ENCODE results near the gene LRRC75A.

- TF ChIP-seq, protein P1, sequence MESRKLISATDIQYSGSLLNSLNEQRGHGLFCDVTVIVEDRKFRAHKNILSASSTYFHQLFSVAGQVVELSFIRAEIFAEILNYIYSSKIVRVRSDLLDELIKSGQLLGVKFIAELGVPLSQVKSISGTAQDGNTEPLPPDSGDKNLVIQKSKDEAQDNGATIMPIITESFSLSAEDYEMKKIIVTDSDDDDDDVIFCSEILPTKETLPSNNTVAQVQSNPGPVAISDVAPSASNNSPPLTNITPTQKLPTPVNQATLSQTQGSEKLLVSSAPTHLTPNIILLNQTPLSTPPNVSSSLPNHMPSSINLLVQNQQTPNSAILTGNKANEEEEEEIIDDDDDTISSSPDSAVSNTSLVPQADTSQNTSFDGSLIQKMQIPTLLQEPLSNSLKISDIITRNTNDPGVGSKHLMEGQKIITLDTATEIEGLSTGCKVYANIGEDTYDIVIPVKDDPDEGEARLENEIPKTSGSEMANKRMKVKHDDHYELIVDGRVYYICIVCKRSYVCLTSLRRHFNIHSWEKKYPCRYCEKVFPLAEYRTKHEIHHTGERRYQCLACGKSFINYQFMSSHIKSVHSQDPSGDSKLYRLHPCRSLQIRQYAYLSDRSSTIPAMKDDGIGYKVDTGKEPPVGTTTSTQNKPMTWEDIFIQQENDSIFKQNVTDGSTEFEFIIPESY (IDR thresholded peaks at IDR 0.05) = no peak
- TF ChIP-seq, protein P2, sequence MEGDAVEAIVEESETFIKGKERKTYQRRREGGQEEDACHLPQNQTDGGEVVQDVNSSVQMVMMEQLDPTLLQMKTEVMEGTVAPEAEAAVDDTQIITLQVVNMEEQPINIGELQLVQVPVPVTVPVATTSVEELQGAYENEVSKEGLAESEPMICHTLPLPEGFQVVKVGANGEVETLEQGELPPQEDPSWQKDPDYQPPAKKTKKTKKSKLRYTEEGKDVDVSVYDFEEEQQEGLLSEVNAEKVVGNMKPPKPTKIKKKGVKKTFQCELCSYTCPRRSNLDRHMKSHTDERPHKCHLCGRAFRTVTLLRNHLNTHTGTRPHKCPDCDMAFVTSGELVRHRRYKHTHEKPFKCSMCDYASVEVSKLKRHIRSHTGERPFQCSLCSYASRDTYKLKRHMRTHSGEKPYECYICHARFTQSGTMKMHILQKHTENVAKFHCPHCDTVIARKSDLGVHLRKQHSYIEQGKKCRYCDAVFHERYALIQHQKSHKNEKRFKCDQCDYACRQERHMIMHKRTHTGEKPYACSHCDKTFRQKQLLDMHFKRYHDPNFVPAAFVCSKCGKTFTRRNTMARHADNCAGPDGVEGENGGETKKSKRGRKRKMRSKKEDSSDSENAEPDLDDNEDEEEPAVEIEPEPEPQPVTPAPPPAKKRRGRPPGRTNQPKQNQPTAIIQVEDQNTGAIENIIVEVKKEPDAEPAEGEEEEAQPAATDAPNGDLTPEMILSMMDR (IDR thresholded peaks at IDR 0.05; ENCODE audit: low read depth, low read length, missing input control) = no peak
- TF ChIP-seq, protein P3, sequence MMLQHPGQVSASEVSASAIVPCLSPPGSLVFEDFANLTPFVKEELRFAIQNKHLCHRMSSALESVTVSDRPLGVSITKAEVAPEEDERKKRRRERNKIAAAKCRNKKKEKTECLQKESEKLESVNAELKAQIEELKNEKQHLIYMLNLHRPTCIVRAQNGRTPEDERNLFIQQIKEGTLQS (IDR thresholded peaks at IDR 0.05) = no peak
- TF ChIP-seq TAF1 (conservative IDR thresholded peaks at IDR 0.05) = no peak
- no peak for TF ChIP-seq EGR1 (IDR thresholded peaks at IDR 0.05; ENCODE audit: low read depth in 2 of 2)
- no peak for TF ChIP-seq GABPA (IDR thresholded peaks at IDR 0.05 in 1 of 2, conservative IDR thresholded peaks at IDR 0.05 in 1 of 2)
- TF ChIP-seq, protein P4, sequence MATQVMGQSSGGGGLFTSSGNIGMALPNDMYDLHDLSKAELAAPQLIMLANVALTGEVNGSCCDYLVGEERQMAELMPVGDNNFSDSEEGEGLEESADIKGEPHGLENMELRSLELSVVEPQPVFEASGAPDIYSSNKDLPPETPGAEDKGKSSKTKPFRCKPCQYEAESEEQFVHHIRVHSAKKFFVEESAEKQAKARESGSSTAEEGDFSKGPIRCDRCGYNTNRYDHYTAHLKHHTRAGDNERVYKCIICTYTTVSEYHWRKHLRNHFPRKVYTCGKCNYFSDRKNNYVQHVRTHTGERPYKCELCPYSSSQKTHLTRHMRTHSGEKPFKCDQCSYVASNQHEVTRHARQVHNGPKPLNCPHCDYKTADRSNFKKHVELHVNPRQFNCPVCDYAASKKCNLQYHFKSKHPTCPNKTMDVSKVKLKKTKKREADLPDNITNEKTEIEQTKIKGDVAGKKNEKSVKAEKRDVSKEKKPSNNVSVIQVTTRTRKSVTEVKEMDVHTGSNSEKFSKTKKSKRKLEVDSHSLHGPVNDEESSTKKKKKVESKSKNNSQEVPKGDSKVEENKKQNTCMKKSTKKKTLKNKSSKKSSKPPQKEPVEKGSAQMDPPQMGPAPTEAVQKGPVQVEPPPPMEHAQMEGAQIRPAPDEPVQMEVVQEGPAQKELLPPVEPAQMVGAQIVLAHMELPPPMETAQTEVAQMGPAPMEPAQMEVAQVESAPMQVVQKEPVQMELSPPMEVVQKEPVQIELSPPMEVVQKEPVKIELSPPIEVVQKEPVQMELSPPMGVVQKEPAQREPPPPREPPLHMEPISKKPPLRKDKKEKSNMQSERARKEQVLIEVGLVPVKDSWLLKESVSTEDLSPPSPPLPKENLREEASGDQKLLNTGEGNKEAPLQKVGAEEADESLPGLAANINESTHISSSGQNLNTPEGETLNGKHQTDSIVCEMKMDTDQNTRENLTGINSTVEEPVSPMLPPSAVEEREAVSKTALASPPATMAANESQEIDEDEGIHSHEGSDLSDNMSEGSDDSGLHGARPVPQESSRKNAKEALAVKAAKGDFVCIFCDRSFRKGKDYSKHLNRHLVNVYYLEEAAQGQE (IDR thresholded peaks at IDR 0.05) = no peak
- no peak for TF ChIP-seq JUND (IDR thresholded peaks at IDR 0.05)
Observed at GRCh38 chr17:16491131-16491702, 776 bp downstream of the LRRC75A start.
